ENCODE results near the gene SPRR2B. TPM values are rescaled to one million over a fixed set of nuclear protein-coding genes. Genes with fewer than 3 reads are reported as not detected.

SPRR2B gene
- total RNA-seq = not detected in 2 replicates

GRCh38 chr1:153071511-153071910, at the start of gene SPRR2B:
Gene SPRR2B, minus strand, starts transcription at chr1:153071611. Its CDS starts 772 bp downstream, at chr1:153070839.

DNA sequence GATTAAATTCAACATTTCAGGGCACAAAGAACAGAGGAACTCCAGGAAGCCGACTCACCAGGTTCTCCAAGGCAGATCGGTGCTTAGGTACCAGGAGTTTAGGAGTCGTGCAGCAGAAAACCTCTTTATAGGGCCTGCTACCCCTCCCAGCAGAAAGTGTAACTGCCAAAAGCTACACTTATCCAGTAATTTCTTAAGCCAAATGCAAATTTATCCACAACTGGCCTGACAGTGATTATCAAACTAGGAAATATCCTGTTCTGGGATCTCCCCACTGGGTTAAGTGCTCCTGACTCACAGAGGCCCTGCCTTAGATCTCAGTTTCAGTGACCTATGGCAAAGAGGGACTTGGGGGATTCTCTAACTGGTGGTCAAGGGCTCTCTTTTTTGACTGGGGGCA, 42.0 kb upstream of the SPRR2B start, which contains the start of gene SPRR2F:
Gene SPRR2F (minus strand): TSS at position 101 of the 400 bp plus-strand sequence. CDS start 783 bp downstream, outside the sequence.

DNA sequence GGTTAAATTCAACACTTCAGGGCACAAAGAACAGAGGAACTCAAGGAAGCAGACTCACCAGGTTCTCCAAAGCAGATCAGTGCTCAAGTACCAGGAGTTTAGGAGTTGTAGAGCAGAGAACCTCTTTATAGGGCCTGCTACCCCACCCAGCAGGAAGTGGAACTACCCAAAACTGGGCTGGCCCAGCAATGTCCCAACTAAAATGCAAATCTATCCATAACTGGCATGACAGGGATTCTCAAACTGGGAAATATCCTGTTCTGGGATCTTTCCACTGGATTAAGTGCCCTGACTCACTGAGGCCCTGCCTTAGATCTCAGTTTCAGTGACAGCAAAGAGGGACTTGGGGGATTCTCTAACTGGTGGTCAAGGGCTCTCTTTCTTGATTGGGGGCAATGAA, 23.0 kb upstream of the SPRR2B start, which contains the start of gene SPRR2E:
Gene SPRR2E (minus strand): TSS at position 101 of the 400 bp plus-strand sequence. CDS start 775 bp downstream, outside the sequence.

GRCh38 chr1:153057375-153057774, 14.0 kb downstream of the SPRR2B start, which contains the start of gene SPRR2A:
Gene SPRR2A, minus strand, starts transcription at chr1:153057512. Its CDS starts 777 bp downstream, at chr1:153056735.

GRCh38 chr1:153040950-153041631, 30.3 kb downstream of the SPRR2B start, which contains the start of gene SPRR2D:
Gene SPRR2D, minus strand, starts transcription at chr1:153041120. Its CDS starts 774 bp downstream, at chr1:153040346.

DNA sequence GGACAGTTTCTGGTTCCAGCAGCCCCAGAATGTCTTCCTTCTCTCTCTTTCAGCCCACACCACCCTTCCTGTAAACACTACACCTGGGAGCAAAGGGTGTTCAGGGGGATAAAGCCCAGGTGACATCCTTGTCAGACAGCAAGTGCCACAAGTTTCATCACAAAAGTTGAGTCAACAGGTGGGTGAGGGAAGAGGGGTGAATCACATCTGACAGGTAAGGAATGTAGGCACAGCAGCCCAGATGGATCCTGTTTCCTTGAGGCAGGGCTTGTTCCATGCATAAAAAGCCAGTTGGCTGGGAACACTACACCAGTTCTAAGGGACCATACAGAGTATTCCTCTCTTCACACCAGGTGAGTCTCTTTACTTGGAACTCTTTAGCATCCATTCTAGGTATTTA, 40.5 kb downstream of the SPRR2B start, which contains the start of gene SPRR1B:
Gene SPRR1B (plus strand): TSS at position 309 of the 400 bp plus-strand sequence. CDS start 1,143 bp downstream, outside the sequence.

Small RNA genes lying within 50 kb of the gene (small RNA-seq; reads per million reads assigned to genes)
- gene AL356867.1 = not detected

Other genes with a start within 250 kb of the SPRR2B start
- not detected in 2 replicates for gene LCE1A, start 244.1 kb downstream of the SPRR2B start, total RNA-seq
- gene LCE6A, start 228.8 kb downstream of the SPRR2B start, total RNA-seq = not detected in 2 replicates
- gene LCE7A, start 211.6 kb downstream of the SPRR2B start, total RNA-seq = not detected in 2 replicates
- gene SMCP, start 193.3 kb downstream of the SPRR2B start, total RNA-seq = not detected in 2 replicates
- 0.54 and 0.79 TPM in 2 replicates for gene IVL, start 163.1 kb downstream of the SPRR2B start, total RNA-seq
- not detected in 2 replicates for gene SPRR5, start 124.4 kb downstream of the SPRR2B start, total RNA-seq
- not detected in 2 replicates for gene SPRR4, start 101.0 kb downstream of the SPRR2B start, total RNA-seq
- gene SPRR1A, start 87.5 kb downstream of the SPRR2B start, total RNA-seq = not detected in 2 replicates
- 1.2 and 1.6 TPM in 2 replicates for gene SPRR3, start 69.9 kb downstream of the SPRR2B start, total RNA-seq
- gene SPRR1B, start 40.4 kb downstream of the SPRR2B start, total RNA-seq = not detected in 2 replicates
- not detected in 2 replicates for gene SPRR2D, start 30.5 kb downstream of the SPRR2B start, total RNA-seq
- not detected in 2 replicates for gene SPRR2A, start 14.1 kb downstream of the SPRR2B start, total RNA-seq
- gene SPRR2E, start 22.9 kb upstream of the SPRR2B start, total RNA-seq = not detected in 2 replicates
- not detected in 2 replicates for gene SPRR2F, start 41.9 kb upstream of the SPRR2B start, total RNA-seq
- gene SPRR2G, start 79.3 kb upstream of the SPRR2B start, total RNA-seq = not detected in 2 replicates
- gene LELP1, start 131.8 kb upstream of the SPRR2B start, total RNA-seq = not detected in 2 replicates
- 6.4 TPM in 1 of 2 replicates, not detected in the other for gene PRR9, start 146.0 kb upstream of the SPRR2B start, total RNA-seq
- gene LORICRIN, start 188.1 kb upstream of the SPRR2B start, total RNA-seq = not detected in 2 replicates
- not detected in 2 replicates for gene PGLYRP3, start 241.3 kb upstream of the SPRR2B start, total RNA-seq